ENCODE results near the gene CTH.
"Not testable (repeated sequence)": the region's sequence is repeated elsewhere in the genome, so short reads cannot be mapped to it uniquely, and the experiment has no call there.

DNA sequence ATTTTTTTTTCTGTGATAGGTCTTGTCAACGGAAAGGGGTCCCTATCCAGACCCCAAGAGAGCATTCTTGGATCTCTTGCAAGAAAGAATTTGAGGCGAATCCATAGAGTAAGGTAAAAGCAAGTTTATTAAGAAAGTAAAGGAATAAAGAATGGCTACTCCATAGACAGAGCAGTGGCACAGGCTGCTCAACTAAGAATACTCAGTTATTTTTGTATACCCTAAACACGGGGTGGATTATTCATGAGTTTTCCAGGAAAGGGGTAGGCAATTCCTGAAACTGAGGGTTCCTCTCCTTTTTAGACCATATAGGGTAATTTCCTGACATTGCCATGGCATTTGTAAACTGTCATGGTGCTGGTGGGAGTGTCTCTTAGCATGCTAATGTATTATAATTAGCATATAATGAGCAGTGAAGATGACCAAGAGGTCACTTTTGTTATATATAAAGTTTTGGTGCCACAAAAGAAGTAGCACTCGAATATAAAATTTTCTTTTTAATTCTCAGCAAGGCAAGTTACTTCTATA, 44.6 kb upstream of the CTH start:
- not testable (repeated sequence) for TF ChIP-seq POLR2AphosphoS5 (IDR thresholded peaks at IDR 0.05; ENCODE audit: low read depth, low read length); TCF12 (IDR thresholded peaks at IDR 0.05); ELF1 (IDR thresholded peaks at IDR 0.05); EP300 (IDR thresholded peaks at IDR 0.05; ENCODE audit: borderline replicate concordance in 1 of 2, low read depth in 1 of 2, low read length in 1 of 2); SMC3 (IDR thresholded peaks at IDR 0.05; ENCODE audit: low read depth, low read length); MXI1 (IDR thresholded peaks at IDR 0.05; ENCODE audit: low read depth, low read length); JUND (IDR thresholded peaks at IDR 0.05); TEAD4 (IDR thresholded peaks at IDR 0.05; ENCODE audit: borderline replicate concordance, insufficient read depth); YY1 (IDR thresholded peaks at IDR 0.05; ENCODE audit: low read depth); RAD21 (IDR thresholded peaks at IDR 0.05; ENCODE audit: low read length); FOXJ3 (CRISPR knock-in tag; IDR thresholded peaks at IDR 0.05)
- TF ChIP-seq, protein P1, sequence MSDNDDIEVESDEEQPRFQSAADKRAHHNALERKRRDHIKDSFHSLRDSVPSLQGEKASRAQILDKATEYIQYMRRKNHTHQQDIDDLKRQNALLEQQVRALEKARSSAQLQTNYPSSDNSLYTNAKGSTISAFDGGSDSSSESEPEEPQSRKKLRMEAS (IDR thresholded peaks at IDR 0.05; ENCODE audit: low read depth), result not testable (repeated sequence)
- TF ChIP-seq, protein P2, sequence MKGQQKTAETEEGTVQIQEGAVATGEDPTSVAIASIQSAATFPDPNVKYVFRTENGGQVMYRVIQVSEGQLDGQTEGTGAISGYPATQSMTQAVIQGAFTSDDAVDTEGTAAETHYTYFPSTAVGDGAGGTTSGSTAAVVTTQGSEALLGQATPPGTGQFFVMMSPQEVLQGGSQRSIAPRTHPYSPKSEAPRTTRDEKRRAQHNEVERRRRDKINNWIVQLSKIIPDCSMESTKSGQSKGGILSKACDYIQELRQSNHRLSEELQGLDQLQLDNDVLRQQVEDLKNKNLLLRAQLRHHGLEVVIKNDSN (IDR thresholded peaks at IDR 0.05; ENCODE audit: borderline replicate concordance, low read depth), result not testable (repeated sequence)
- TF ChIP-seq, protein P3, sequence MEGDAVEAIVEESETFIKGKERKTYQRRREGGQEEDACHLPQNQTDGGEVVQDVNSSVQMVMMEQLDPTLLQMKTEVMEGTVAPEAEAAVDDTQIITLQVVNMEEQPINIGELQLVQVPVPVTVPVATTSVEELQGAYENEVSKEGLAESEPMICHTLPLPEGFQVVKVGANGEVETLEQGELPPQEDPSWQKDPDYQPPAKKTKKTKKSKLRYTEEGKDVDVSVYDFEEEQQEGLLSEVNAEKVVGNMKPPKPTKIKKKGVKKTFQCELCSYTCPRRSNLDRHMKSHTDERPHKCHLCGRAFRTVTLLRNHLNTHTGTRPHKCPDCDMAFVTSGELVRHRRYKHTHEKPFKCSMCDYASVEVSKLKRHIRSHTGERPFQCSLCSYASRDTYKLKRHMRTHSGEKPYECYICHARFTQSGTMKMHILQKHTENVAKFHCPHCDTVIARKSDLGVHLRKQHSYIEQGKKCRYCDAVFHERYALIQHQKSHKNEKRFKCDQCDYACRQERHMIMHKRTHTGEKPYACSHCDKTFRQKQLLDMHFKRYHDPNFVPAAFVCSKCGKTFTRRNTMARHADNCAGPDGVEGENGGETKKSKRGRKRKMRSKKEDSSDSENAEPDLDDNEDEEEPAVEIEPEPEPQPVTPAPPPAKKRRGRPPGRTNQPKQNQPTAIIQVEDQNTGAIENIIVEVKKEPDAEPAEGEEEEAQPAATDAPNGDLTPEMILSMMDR (IDR thresholded peaks at IDR 0.05), result not testable (repeated sequence)

Measured in SK-N-SH (cell line).